HL-60 (cell line): Measurements from ENCODE around the gene EDC3.

ENCODE experiments used
- TF ChIP-seq, protein P1 (sequence below): IDR thresholded peaks from one replicate; pipeline ENCODE4 v1.5.1; 2011; ENCODE audit warnings: low read length, control low read depth, inconsistent platforms; ENCODE audit not compliant: insufficient read depth
- TF ChIP-seq, protein P2 (sequence below): IDR thresholded peaks from 2 replicates; pipeline ENCODE4 v1.6.1; 2012; ENCODE audit warnings: low read depth; ENCODE audit not compliant: insufficient replicate concordance

DNA sequence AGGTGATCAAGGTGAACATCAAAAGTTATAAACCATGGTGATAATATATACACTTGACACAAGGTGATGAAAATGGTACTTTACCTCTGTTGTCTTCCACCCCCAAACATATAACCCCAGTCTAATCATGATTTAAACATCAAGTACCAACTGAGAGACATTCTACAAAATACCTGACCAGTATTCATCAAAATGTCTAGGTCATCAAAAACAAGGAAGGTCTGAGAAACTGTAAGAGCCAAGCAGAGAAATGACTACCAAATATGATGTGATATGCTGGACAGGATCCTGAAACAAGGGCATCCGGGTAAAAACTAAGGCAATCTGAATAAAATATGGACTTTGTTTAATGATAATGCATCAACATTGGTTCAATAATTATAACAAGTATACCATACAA is 27.8 kb downstream of the EDC3 start:
- TF ChIP-seq, protein P1, sequence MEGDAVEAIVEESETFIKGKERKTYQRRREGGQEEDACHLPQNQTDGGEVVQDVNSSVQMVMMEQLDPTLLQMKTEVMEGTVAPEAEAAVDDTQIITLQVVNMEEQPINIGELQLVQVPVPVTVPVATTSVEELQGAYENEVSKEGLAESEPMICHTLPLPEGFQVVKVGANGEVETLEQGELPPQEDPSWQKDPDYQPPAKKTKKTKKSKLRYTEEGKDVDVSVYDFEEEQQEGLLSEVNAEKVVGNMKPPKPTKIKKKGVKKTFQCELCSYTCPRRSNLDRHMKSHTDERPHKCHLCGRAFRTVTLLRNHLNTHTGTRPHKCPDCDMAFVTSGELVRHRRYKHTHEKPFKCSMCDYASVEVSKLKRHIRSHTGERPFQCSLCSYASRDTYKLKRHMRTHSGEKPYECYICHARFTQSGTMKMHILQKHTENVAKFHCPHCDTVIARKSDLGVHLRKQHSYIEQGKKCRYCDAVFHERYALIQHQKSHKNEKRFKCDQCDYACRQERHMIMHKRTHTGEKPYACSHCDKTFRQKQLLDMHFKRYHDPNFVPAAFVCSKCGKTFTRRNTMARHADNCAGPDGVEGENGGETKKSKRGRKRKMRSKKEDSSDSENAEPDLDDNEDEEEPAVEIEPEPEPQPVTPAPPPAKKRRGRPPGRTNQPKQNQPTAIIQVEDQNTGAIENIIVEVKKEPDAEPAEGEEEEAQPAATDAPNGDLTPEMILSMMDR: no peak
- TF ChIP-seq, protein P2, sequence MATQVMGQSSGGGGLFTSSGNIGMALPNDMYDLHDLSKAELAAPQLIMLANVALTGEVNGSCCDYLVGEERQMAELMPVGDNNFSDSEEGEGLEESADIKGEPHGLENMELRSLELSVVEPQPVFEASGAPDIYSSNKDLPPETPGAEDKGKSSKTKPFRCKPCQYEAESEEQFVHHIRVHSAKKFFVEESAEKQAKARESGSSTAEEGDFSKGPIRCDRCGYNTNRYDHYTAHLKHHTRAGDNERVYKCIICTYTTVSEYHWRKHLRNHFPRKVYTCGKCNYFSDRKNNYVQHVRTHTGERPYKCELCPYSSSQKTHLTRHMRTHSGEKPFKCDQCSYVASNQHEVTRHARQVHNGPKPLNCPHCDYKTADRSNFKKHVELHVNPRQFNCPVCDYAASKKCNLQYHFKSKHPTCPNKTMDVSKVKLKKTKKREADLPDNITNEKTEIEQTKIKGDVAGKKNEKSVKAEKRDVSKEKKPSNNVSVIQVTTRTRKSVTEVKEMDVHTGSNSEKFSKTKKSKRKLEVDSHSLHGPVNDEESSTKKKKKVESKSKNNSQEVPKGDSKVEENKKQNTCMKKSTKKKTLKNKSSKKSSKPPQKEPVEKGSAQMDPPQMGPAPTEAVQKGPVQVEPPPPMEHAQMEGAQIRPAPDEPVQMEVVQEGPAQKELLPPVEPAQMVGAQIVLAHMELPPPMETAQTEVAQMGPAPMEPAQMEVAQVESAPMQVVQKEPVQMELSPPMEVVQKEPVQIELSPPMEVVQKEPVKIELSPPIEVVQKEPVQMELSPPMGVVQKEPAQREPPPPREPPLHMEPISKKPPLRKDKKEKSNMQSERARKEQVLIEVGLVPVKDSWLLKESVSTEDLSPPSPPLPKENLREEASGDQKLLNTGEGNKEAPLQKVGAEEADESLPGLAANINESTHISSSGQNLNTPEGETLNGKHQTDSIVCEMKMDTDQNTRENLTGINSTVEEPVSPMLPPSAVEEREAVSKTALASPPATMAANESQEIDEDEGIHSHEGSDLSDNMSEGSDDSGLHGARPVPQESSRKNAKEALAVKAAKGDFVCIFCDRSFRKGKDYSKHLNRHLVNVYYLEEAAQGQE: no peak
